Small intestine (tissue), 7 donors: ENCODE measurements around the gene LRRFIP1. TPM values are rescaled to one million over a fixed set of nuclear protein-coding genes. Genes with fewer than 3 reads are reported as not detected.

Experiments used
- DNase-seq, 2 donors: peaks; one replicate each; pipeline versions ENCODE4 v3.0.0 to v3.0.0-alpha.2; 2013
- FAIRE-seq: peaks from 2 replicates; lab custom pipeline; 2012; peaks lifted over from hg19 to GRCh38; lab: Jason Lieb, UNC
- H3K27ac ChIP-seq, 3 donors: one replicate each; pipeline ENCODE4 v1.5.1; 2013; ENCODE audit warnings: low read length in 2 of 3, mild to moderate bottlenecking in 2 of 3, control low read depth in 1 of 3, inconsistent platforms in 1 of 3, low read depth in 1 of 3, moderate library complexity in 1 of 3
- H3K27me3 ChIP-seq, 3 donors: one replicate each; pipeline ENCODE4 v1.6.1; 2013; ENCODE audit warnings: low read length in 3 of 3, inconsistent platforms in 1 of 3; ENCODE audit not compliant: control insufficient read depth in 3 of 3, insufficient read depth in 3 of 3
- H3K36me3 ChIP-seq, 3 donors: one replicate each; pipeline ENCODE4 v1.6.1; 2013; ENCODE audit warnings: low read length in 3 of 3, inconsistent platforms in 1 of 3, low read depth in 1 of 3, mild to moderate bottlenecking in 1 of 3, moderate library complexity in 1 of 3; ENCODE audit not compliant: control insufficient read depth in 3 of 3, insufficient read depth in 2 of 3
- H3K4me1 ChIP-seq, 3 donors: one replicate each; pipeline ENCODE4 v1.6.1; 2013; ENCODE audit warnings: low read length in 2 of 3, inconsistent platforms in 1 of 3, low read depth in 1 of 3, mild to moderate bottlenecking in 1 of 3, moderate library complexity in 1 of 3; ENCODE audit not compliant: control insufficient read depth in 3 of 3, insufficient read depth in 2 of 3
- H3K4me3 ChIP-seq, 3 donors: one replicate each; pipeline ENCODE4 v1.5.1; 2013; ENCODE audit warnings: low read length in 3 of 3, control low read depth in 1 of 3, inconsistent platforms in 1 of 3, low read depth in 1 of 3, mild to moderate bottlenecking in 1 of 3, moderate library complexity in 1 of 3
- H3K9me3 ChIP-seq, 2 donors: one replicate each; pipeline ENCODE4 v1.6.1; 2013; ENCODE audit warnings: low read depth in 1 of 2, low read length in 1 of 2; ENCODE audit not compliant: control insufficient read depth in 2 of 2, insufficient read depth in 1 of 2
- WGBS, 3 donors: extraction: QIAGEN DNeasy Blood & Tissue Kit; methylation state at CpG; one replicate each; pipeline ENCODE4 v1.1.7; 2013; 5-methylcytosine and 5-hydroxymethylcytosine counted together
- polyA plus RNA-seq, 4 donors: library from polyadenylated mRNA; stranded (reverse) in 3 of 4; unstranded in 1 of 4; fragments of 200-250 nt in 3 of 4; fragments of 120-200 nt in 1 of 4; gene quantifications; one replicate each; pipeline versions ENCODE4 v1.2.1 to v1.2.3, GENCODE V29; 2013
- donor health status: healthy with polysubstance abuse.
- donor health status: control.
- donor health status: control.
- donor health status: Bipolar disorder and iron deficiency.
- donor health status: healthy.

Gene LRRFIP1
- polyA plus RNA-seq, 4 donors = 46.0 to 76.7 (median 51.9) TPM

DNA sequence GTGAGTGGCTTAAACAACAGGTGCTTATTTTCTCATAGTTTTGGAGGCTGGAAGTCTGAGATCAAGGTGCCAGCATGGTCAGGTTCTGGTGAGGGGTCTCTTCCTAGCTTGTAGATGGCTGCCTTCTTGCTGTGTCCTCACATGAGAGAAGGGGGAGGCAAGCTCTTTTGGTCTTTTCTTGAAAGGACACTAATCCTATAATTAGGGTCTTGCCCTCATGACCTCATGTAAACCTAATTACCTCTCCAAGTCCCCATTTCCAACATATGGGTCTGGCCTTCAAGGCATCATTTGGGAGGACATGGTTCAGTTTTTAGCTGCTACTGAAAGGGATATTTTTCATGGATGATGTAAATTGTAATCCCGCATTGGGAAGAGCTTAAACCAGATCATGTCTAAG lies 189.1 kb downstream of the LRRFIP1 start:
- Histone ChIP-seq H3K9me3 (no peaks in the 10 kb centered on the region), H3K4me3 (no peak overlapping the region), H3K4me1 (no peaks in the 10 kb centered on the region), H3K27ac (no peak overlapping the region), H3K27me3 (no peaks in the 10 kb centered on the region), H3K36me3 (no peaks in the 10 kb centered on the region)
- FAIRE-seq (no peak), DNase-seq (no peak)
- WGBS, 3 donors = 92 to 100% (median 94%) methylated on average over 1 of the region's 1 CpG

- Histone ChIP-seq H3K4me3 (no peak overlapping the region), H3K36me3 (no peaks in the 10 kb centered on the region), H3K4me1 (no peaks in the 10 kb centered on the region), H3K27me3 (no peaks in the 10 kb centered on the region), H3K9me3 (no peaks in the 10 kb centered on the region), H3K27ac (no peak overlapping the region)
- WGBS, 3 donors = 40 to 53% (median 50%) methylated on average over 5 of the region's 5 CpGs
- no peak for FAIRE-seq
- peak in 1 of 2 donors; percentile 35 for DNase-seq
Measured at GRCh38 chr2:237818066-237818473, 190.7 kb downstream of the LRRFIP1 start.

DNA sequence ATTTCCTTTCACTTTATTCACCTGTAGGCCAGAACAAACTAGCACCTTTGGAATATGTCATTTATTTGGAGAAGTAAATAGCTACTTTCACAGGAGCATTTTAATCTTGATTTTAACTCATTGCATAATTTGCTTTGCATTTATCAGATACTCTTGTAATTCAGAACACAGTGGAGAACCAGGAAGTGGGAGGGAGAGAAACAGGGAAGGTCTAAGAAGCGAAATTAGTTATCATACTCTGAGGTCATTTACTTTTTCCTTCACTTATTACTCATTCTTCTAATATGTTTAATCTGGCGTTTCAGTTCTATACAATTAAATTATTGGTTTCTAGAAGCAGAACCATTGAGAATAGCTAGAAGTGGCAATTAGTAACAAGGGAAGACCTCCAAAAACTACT lies 191.8 kb downstream of the LRRFIP1 start:
- Histone ChIP-seq H3K4me1 (no peaks in the 10 kb centered on the region), H3K36me3 (no peaks in the 10 kb centered on the region), H3K27ac (no peak overlapping the region), H3K4me3 (no peak overlapping the region), H3K27me3 (no peaks in the 10 kb centered on the region), H3K9me3 (no peaks in the 10 kb centered on the region)
- WGBS, 3 donors = 13 to 39% (median 23%) methylated on average over 2 of the region's 2 CpGs
- DNase-seq = peak; percentile 14 to 49
- FAIRE-seq = no peak

GRCh38 chr2:237820421-237820820 lies 193.0 kb downstream of the LRRFIP1 start:
- H3K9me3 ChIP-seq = no peaks in the 10 kb centered on the region
- no peak overlapping the region for H3K27ac ChIP-seq
- DNase-seq (no peak), FAIRE-seq (no peak)
- H3K4me3 ChIP-seq = no peak overlapping the region
- H3K4me1 ChIP-seq = no peaks in the 10 kb centered on the region
- WGBS, 3 donors = 90 to 94% (median 91%) methylated on average over 2 of the region's 2 CpGs
- no peaks in the 10 kb centered on the region for H3K27me3 ChIP-seq
- no peaks in the 10 kb centered on the region for H3K36me3 ChIP-seq

- FAIRE-seq = no peak
- no peaks in the 10 kb centered on the region for H3K27me3 ChIP-seq
- H3K4me3 ChIP-seq = no peak overlapping the region
- DNase-seq = no peak
- no peaks in the 10 kb centered on the region for H3K4me1 ChIP-seq
- no peaks in the 10 kb centered on the region for H3K36me3 ChIP-seq
- no peaks in the 10 kb centered on the region for H3K9me3 ChIP-seq
- no peak overlapping the region for H3K27ac ChIP-seq
- 94 to 99% (median 99%) methylated on average over 2 of the region's 2 CpGs for WGBS, 3 donors
Measured at GRCh38 chr2:237823544-237823943, 196.2 kb downstream of the LRRFIP1 start.

DNA sequence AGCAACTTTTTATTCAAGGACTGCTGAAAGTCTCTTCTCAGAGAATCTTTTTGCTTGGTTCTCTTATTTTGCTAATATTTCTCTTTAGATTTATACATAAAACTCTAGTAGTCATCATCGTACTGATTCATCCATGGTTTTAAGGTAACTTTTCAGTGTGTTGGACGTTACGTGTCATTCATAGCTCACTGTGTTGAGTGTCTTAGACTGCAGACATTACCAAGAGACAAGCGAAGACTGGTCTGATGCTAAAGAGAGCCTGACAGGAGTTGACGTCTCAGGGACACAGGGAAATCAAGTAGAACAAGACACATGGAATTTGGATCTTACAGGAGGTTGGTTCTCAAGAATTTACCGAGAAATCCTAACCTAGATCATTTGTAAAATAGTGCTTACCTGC lies 196.7 kb downstream of the LRRFIP1 start:
- no peaks in the 10 kb centered on the region for H3K4me1 ChIP-seq
- H3K27me3 ChIP-seq = no peaks in the 10 kb centered on the region
- H3K9me3 ChIP-seq = no peaks in the 10 kb centered on the region
- H3K4me3 ChIP-seq = no peak overlapping the region
- WGBS, 3 donors = 79 to 88% (median 86%) methylated on average over 6 of the region's 6 CpGs
- no peaks in the 10 kb centered on the region for H3K36me3 ChIP-seq
- DNase-seq (no peak), FAIRE-seq (no peak)
- H3K27ac ChIP-seq = no peak overlapping the region

- Histone ChIP-seq H3K4me3 (no peak overlapping the region), H3K27ac (no peak overlapping the region), H3K9me3 (no peaks in the 10 kb centered on the region), H3K36me3 (no peaks in the 10 kb centered on the region), H3K27me3 (no peaks in the 10 kb centered on the region), H3K4me1 (no peaks in the 10 kb centered on the region)
- DNase-seq (peak; percentile 23 to 73), FAIRE-seq (no peak)
- 26 to 63% (median 40%) methylated on average over 3 of the region's 3 CpGs for WGBS, 3 donors
Measured at GRCh38 chr2:237827421-237827987, 200.1 kb downstream of the LRRFIP1 start.
